ENCODE results near the gene DPP10. TPM values are rescaled to one million over a fixed set of nuclear protein-coding genes. Genes with fewer than 3 reads are reported as not detected.

DPP10 gene
- total RNA-seq, 1 experiment from 2014 or later: not detected

DNA sequence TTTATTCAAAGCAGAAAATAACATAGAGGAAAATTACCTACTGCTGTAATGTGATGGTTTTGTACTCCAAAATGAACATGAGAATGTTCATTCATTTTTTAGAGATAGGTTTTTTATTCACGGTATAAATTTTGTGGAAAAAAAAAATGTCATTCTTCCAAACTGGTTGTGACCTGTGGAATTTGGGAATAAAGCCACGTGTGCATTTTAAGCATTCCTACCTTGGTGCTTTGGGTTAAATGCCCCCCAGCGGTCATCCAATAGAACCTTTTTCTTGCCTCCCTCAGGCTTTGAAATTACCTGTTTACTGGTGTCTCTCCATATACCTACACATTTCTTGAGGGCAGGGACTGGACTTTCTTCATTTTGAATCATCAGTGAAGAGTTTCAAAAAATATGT, 740.7 kb downstream of the DPP10 start:
- TF ChIP-seq TCF7L2 (IDR thresholded peaks at IDR 0.05; ENCODE audit: low read depth, low read length) (no peak), SIN3A (IDR thresholded peaks at IDR 0.05; ENCODE audit: borderline replicate concordance, insufficient read depth, low read depth, low read length) (no peak)
- TF ChIP-seq, protein P1, sequence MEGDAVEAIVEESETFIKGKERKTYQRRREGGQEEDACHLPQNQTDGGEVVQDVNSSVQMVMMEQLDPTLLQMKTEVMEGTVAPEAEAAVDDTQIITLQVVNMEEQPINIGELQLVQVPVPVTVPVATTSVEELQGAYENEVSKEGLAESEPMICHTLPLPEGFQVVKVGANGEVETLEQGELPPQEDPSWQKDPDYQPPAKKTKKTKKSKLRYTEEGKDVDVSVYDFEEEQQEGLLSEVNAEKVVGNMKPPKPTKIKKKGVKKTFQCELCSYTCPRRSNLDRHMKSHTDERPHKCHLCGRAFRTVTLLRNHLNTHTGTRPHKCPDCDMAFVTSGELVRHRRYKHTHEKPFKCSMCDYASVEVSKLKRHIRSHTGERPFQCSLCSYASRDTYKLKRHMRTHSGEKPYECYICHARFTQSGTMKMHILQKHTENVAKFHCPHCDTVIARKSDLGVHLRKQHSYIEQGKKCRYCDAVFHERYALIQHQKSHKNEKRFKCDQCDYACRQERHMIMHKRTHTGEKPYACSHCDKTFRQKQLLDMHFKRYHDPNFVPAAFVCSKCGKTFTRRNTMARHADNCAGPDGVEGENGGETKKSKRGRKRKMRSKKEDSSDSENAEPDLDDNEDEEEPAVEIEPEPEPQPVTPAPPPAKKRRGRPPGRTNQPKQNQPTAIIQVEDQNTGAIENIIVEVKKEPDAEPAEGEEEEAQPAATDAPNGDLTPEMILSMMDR (IDR thresholded peaks at IDR 0.05): no peak
- CTCF ChIA-PET: no interaction called here
- in situ Hi-C loops (cut with HindIII; ENCODE audit: low pct_unique_long_range_greater_than_20kb, low sequenced_read_pairs) (no loop called here), intact Hi-C loops (cut with micrococcal nuclease; ENCODE audit: unreplicated experiment) (no loop called here)
- H3K36me3 ChIP-seq (ENCODE audit: control insufficient read depth, insufficient read depth, low read length): no peaks in the 10 kb centered on the region
- no TSS peak for BruUV-seq (replicated peaks)
- POLR2A ChIA-PET: no interaction called here
- DNase-seq (ENCODE audit: low read depth, low spot score) (no peak), ATAC-seq (no peak)
- no peaks in the 10 kb centered on the region for H3K9me3 ChIP-seq (ENCODE audit: control insufficient read depth, insufficient read depth, low read depth, low read length)
- H3K27ac ChIP-seq (ENCODE audit: low read length): no peak overlapping the region
- no peaks in the 10 kb centered on the region for H3K27me3 ChIP-seq (ENCODE audit: control insufficient read depth, insufficient read depth, low read length)
- H3K4me3 ChIP-seq (ENCODE audit: low read depth in 2 of 2, low read length in 2 of 2): no peak overlapping the region
- H3K4me1 ChIP-seq (ENCODE audit: control insufficient read depth, insufficient read depth, low read length): no peaks in the 10 kb centered on the region

DNA sequence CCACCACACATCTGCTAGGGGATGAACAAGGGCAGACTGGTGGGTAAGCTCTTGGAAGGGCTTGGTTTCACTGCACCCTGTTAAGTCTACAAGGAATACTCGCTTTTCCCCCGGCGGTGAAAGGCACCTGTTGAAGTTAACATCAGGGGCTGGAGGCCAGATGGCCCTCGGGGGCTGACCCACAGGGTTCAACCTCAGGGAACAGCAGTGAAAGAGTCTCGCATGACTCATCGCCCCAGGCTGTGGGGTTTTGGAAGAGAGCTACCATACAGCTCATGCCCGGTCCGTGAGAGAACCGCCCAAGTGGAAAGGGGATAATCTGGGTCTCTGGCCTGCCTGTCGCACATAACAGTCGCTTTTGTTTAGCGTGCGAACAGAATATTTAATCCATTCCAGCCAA, 748.0 kb downstream of the DPP10 start:
- no peak for ATAC-seq
- in situ Hi-C loops (cut with HindIII; ENCODE audit: low pct_unique_long_range_greater_than_20kb, low sequenced_read_pairs): no loop called here
- intact Hi-C loops (cut with micrococcal nuclease; ENCODE audit: unreplicated experiment): no loop called here
- no peaks in the 10 kb centered on the region for H3K4me1 ChIP-seq (ENCODE audit: control insufficient read depth, insufficient read depth, low read length)
- no peaks in the 10 kb centered on the region for H3K27me3 ChIP-seq (ENCODE audit: control insufficient read depth, insufficient read depth, low read length)
- no peak overlapping the region for H3K27ac ChIP-seq (ENCODE audit: low read length)
- ChIA-PET CTCF (no interaction called here), POLR2A (no interaction called here)
- no peaks in the 10 kb centered on the region for H3K36me3 ChIP-seq (ENCODE audit: control insufficient read depth, insufficient read depth, low read length)
- no peak overlapping the region for H3K4me3 ChIP-seq (ENCODE audit: low read depth in 2 of 2, low read length in 2 of 2)
- TF ChIP-seq, protein P1 (IDR thresholded peaks at IDR 0.05): no peak
- no peak for TF ChIP-seq TCF7L2 (IDR thresholded peaks at IDR 0.05; ENCODE audit: low read depth, low read length)
- no peak for TF ChIP-seq SIN3A (IDR thresholded peaks at IDR 0.05; ENCODE audit: borderline replicate concordance, insufficient read depth, low read depth, low read length)
- TF ChIP-seq, protein P2, sequence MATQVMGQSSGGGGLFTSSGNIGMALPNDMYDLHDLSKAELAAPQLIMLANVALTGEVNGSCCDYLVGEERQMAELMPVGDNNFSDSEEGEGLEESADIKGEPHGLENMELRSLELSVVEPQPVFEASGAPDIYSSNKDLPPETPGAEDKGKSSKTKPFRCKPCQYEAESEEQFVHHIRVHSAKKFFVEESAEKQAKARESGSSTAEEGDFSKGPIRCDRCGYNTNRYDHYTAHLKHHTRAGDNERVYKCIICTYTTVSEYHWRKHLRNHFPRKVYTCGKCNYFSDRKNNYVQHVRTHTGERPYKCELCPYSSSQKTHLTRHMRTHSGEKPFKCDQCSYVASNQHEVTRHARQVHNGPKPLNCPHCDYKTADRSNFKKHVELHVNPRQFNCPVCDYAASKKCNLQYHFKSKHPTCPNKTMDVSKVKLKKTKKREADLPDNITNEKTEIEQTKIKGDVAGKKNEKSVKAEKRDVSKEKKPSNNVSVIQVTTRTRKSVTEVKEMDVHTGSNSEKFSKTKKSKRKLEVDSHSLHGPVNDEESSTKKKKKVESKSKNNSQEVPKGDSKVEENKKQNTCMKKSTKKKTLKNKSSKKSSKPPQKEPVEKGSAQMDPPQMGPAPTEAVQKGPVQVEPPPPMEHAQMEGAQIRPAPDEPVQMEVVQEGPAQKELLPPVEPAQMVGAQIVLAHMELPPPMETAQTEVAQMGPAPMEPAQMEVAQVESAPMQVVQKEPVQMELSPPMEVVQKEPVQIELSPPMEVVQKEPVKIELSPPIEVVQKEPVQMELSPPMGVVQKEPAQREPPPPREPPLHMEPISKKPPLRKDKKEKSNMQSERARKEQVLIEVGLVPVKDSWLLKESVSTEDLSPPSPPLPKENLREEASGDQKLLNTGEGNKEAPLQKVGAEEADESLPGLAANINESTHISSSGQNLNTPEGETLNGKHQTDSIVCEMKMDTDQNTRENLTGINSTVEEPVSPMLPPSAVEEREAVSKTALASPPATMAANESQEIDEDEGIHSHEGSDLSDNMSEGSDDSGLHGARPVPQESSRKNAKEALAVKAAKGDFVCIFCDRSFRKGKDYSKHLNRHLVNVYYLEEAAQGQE (IDR thresholded peaks at IDR 0.05; ENCODE audit: insufficient read depth in 1 of 2, low read depth in 2 of 2, low read length in 1 of 2): no peak
- TF ChIP-seq POLR2AphosphoS5 (IDR thresholded peaks at IDR 0.05; ENCODE audit: low read depth, low read length): no peak
- no TSS peak for BruUV-seq (replicated peaks)
- H3K9me3 ChIP-seq (ENCODE audit: control insufficient read depth, insufficient read depth, low read depth, low read length): no peaks in the 10 kb centered on the region
- no peak for DNase-seq (ENCODE audit: low read depth, low spot score)
